Measurements from ENCODE around the gene UTP20. TPM values are rescaled to one million over a fixed set of nuclear protein-coding genes. Genes with fewer than 3 reads are reported as not detected.

UTP20 gene
- total RNA-seq, 1 donor from 2014 or later: 7.5 TPM

DNA sequence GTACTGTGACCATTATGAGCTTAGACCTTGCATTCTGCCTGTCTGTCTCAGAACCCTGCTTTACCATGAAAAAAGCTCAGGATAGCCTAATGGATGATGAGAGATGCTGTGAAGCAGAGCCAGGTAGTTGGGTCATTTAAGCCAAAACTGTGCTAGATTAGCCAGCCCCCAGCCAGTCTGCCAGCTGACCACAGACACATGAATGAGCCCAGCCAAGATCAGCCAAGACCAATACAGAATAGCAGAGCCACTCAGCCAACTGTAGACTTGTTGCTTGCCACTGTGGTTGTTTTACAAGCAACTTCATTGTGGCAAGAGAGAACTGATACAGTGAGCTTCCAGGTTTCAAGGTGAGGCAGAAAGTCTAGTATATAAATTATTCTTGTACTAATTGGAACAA lies 12.8 kb upstream of the UTP20 start:
- TF ChIP-seq, protein P1, sequence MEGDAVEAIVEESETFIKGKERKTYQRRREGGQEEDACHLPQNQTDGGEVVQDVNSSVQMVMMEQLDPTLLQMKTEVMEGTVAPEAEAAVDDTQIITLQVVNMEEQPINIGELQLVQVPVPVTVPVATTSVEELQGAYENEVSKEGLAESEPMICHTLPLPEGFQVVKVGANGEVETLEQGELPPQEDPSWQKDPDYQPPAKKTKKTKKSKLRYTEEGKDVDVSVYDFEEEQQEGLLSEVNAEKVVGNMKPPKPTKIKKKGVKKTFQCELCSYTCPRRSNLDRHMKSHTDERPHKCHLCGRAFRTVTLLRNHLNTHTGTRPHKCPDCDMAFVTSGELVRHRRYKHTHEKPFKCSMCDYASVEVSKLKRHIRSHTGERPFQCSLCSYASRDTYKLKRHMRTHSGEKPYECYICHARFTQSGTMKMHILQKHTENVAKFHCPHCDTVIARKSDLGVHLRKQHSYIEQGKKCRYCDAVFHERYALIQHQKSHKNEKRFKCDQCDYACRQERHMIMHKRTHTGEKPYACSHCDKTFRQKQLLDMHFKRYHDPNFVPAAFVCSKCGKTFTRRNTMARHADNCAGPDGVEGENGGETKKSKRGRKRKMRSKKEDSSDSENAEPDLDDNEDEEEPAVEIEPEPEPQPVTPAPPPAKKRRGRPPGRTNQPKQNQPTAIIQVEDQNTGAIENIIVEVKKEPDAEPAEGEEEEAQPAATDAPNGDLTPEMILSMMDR (IDR thresholded peaks at IDR 0.05; ENCODE audit: borderline replicate concordance): no peak
- intact Hi-C loops (cut with micrococcal nuclease): no loop called here
- H3K27me3 ChIP-seq (ENCODE audit: low read depth): peaks cover 48% of the 10 kb centered on the region
- H3K36me3 ChIP-seq: no peaks in the 10 kb centered on the region
- DNase-seq: no peak
- no peak overlapping the region for H3K27ac ChIP-seq (replicated peaks)
- peaks cover 9% of the 10 kb centered on the region for H3K9me3 ChIP-seq (replicated peaks)
- H3K4me1 ChIP-seq: no peaks in the 10 kb centered on the region
- no peak overlapping the region for H3K4me3 ChIP-seq

DNA sequence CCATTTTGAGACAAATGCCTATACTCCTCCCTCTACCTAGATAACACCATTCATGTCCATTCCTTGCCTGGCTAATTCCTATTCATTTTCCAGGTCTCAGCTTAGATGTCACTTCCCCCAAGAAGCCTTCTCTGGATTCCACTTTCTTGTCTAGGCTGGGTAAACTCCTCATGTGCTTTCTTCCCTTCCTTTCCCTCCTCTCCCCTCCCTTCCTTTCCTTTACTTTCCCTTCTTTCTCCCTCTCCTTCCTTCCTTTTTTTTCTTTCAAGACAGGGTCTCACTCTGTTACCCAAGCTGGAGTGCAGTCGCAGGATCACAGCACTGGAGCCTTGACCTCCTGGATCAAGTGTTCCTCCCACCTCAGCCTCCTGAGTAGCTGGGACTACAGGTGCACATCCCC lies 3.5 kb upstream of the UTP20 start:
- TF ChIP-seq, protein P1 (IDR thresholded peaks at IDR 0.05; ENCODE audit: borderline replicate concordance): no peak
- peaks cover 17% of the 10 kb centered on the region for H3K4me1 ChIP-seq
- no peak overlapping the region for H3K4me3 ChIP-seq
- peaks cover 7% of the 10 kb centered on the region for H3K27me3 ChIP-seq (ENCODE audit: low read depth)
- H3K36me3 ChIP-seq: no peaks in the 10 kb centered on the region
- intact Hi-C loops (cut with micrococcal nuclease): no loop called here
- no peak overlapping the region for H3K27ac ChIP-seq (replicated peaks)
- no peaks in the 10 kb centered on the region for H3K9me3 ChIP-seq (replicated peaks)
- no peak for DNase-seq

DNA sequence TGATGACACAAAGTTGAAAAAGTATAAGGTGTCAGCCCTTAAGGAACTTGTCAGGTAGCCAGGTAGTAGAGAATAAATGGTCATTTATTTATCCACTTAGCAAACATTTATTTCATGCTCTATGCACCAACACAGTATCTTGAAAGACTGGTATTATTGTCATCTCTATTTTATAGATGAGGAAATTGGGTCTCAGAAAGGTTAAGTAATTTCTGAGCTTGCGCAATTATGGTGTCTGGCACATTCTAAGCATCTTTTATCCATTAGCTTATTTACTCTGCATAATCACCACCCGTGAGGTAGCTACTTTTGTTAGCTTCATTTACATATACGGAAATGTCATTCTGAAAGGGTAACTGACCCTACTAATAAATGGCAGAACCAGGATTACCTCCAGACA lies 2.5 kb upstream of the UTP20 start:
- no peak for DNase-seq
- H3K27me3 ChIP-seq (ENCODE audit: low read depth): no peaks in the 10 kb centered on the region
- H3K4me1 ChIP-seq: peaks cover 17% of the 10 kb centered on the region
- TF ChIP-seq, protein P1 (IDR thresholded peaks at IDR 0.05; ENCODE audit: borderline replicate concordance): no peak
- no peak overlapping the region for H3K4me3 ChIP-seq
- intact Hi-C loops (cut with micrococcal nuclease): no loop called here
- no peaks in the 10 kb centered on the region for H3K9me3 ChIP-seq (replicated peaks)
- no peak overlapping the region for H3K27ac ChIP-seq (replicated peaks)
- H3K36me3 ChIP-seq: peaks cover 5% of the 10 kb centered on the region

DNA sequence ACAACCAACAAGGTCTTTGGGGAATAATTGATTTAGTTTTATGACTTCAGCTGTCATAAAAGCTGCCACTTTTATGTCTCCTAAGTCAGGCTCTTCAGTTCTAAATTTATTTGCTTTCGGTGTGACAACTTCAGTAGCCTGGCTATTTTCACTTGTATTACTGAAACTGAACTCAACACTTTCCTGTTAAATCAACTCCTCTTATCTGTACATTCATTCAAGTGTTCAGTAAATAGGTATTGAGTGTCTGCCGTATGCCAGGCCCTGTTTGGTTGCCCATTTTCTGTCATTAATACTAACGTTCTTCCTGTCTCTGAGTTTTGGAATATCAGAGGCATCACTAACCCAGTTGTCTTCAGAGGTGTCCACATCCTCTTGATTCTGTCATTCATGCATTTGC lies 7.5 kb downstream of the UTP20 start:
- intact Hi-C loops (cut with micrococcal nuclease): no loop called here
- no peaks in the 10 kb centered on the region for H3K27me3 ChIP-seq (ENCODE audit: low read depth)
- H3K27ac ChIP-seq (replicated peaks): no peak overlapping the region
- no peaks in the 10 kb centered on the region for H3K9me3 ChIP-seq (replicated peaks)
- TF ChIP-seq, protein P1 (IDR thresholded peaks at IDR 0.05; ENCODE audit: borderline replicate concordance): no peak
- no peak overlapping the region for H3K4me3 ChIP-seq
- peaks cover 77% of the 10 kb centered on the region for H3K36me3 ChIP-seq
- H3K4me1 ChIP-seq: no peaks in the 10 kb centered on the region
- no peak for DNase-seq

DNA sequence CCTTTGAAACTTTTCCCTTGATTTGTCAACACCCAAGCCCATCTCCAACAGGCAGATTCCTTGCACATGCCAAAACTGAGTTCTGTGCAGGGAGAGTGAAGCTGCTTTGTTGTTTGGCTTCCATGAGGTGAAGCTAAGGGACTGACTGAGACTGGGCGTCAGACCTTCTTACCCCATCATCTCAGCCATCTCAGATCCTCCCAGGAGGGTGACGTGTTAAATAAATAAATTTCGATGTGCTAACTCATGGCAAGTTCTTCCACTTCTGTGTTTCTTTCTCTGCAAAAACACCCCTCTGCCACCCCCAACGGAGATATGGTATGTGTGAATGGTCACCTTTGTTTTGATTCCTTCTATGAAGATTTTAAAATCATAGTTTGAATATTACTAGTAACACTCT lies 17.8 kb downstream of the UTP20 start:
- DNase-seq: no peak
- TF ChIP-seq, protein P1 (IDR thresholded peaks at IDR 0.05; ENCODE audit: borderline replicate concordance): no peak
- H3K4me3 ChIP-seq: no peak overlapping the region
- no peak overlapping the region for H3K27ac ChIP-seq (replicated peaks)
- no peaks in the 10 kb centered on the region for H3K27me3 ChIP-seq (ENCODE audit: low read depth)
- no peaks in the 10 kb centered on the region for H3K9me3 ChIP-seq (replicated peaks)
- peaks cover 94% of the 10 kb centered on the region for H3K36me3 ChIP-seq
- H3K4me1 ChIP-seq: no peaks in the 10 kb centered on the region
- intact Hi-C loops (cut with micrococcal nuclease): no loop called here

DNA sequence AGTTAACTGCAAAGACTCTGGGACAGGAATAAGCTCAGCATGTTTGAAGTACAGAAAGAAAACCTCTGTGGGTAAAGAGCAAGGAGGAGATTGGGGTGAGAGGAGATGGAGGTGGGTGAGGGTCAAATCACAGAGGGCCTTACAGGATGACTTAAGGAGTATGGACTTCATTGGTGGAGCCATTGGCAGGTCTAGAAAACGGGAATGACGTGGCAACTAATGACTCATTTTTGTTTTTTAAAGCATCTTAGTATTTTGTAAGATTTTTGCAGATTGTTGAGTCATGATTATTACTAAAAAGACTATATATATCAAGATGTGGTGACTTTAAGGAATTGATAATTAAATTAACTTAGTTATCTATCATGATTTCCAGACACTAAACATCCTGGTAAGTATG lies 18.5 kb downstream of the UTP20 start:
- Histone ChIP-seq H3K4me3 (no peak overlapping the region), H3K27ac (replicated peaks) (no peak overlapping the region), H3K9me3 (replicated peaks) (no peaks in the 10 kb centered on the region), H3K4me1 (no peaks in the 10 kb centered on the region), H3K27me3 (ENCODE audit: low read depth) (no peaks in the 10 kb centered on the region), H3K36me3 (peaks cover 94% of the 10 kb centered on the region)
- TF ChIP-seq, protein P1 (IDR thresholded peaks at IDR 0.05; ENCODE audit: borderline replicate concordance): no peak
- DNase-seq: no peak
- intact Hi-C loops (cut with micrococcal nuclease): no loop called here
